ENCODE measurements around the gene PTPRR.
A peak's percentile ranks its signal among the peaks of the same experiment; 100 is the strongest.

Gene PTPRR

DNA sequence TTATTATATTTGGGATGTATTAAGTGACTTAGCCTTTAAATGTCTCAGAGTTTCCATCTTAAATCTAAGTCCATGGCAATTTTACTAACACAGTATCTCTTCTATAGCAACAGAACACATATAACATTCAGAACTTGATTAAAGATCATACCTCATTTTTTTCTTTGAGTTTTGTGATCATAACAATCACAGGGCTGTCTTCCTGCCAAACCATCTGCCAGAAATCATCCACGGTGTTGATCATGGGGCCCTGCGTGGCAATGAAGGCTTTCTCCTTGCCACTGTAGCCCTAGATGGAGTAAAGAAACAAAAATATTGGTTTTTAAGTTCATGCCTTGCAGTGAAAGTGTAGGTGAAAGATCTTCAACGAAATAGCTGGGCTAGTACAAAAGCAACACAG, 236.6 kb downstream of the PTPRR start:
- no peak for DNase-seq

DNA sequence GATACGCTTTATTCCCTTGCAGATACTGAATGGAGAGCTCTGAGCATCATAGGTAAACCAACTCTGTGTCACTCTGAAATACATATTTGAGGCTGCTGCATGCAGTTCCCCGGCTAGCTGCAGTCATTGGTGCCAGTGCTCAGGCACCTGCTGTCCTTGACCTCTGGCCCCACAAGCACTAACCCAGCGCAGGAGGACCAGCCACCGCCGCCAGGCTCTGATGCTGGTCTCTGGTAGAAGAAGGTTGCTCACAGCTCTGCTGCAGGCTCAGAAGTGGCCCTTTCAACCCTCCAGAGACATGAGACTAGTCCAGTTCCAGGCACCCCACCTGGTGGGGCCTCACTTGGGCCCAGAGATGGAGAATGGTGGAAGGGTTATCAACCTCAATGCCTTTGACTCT, 248.8 kb downstream of the PTPRR start:
- DNase-seq: no peak

DNA sequence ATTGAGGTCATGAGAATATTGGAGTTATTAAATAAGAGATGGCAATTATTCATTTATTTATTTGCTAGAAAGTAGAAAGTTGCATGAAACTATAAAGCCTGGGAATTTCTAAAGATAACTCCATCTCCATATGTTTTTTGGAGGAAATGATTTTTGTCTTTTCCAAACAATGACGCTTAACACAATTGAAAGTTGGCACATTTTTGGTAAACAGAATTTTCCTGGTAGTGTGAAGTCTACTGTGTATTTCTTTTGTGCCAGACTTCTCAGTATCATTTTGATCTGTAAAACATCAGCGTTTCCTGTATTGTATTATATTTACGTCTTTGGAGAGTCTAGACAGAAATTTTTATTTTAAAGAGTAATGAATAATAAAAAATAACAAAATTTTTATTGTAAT, 249.6 kb downstream of the PTPRR start:
- no peak for DNase-seq

DNA sequence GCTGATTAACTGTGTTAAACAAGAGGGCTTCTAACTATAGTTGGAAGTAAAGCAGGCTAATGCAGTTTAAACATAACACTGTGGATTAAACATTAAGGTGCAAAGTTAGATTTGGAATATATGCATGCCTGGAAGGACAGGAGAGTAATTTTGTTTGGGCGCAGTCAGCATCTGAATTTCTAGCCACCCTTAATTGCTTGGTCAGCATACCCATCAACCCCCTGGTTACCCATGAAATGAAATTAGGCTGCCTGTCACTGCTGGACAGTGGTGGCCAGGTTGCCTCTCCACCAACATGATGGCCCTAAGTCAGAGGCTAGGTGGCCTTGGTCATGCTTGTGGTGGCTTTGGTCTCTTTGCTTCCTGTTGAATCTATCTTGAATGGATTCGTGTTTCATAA, 253.3 kb downstream of the PTPRR start:
- DNase-seq: no peak

DNA sequence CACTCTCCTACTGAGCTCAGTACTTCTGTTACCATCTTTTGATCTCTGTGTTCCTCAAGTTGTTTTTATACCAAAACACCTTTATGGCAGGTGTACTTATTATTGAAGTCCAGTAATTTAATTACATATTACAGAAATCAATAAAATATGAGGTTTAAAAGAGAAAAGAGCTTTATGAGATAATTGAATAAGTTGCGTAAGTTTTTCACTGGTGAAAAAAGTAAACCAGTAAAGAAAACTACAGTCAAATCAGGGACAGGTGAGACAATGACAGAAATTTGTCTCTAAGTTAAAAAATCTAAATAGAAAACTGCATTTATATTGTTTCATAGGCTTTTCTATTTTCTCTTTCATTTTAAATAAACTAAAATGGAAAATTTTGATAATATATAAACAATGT, 254.2 kb downstream of the PTPRR start:
- DNase-seq: no peak

DNA sequence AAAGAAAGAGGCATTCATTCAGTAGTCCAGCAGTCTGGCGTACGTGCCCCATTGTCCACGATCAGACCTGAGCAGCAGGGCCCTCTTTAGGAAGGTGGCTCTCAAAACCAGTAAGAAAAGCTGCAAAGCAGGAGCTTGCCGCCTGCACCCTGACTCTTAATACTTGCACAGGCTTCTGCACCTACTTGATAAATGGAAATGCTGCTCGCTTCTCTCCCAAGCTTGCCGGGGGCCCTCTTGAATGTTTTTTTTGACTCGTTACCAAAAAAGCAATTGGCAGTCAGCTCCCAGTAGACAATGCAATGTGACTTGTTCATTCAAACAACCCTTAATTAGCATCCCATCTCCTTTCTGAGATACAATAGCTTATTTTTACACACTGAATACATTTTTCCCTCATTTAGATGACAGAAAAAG, 256.1 kb downstream of the PTPRR start:
- DNase-seq: peak; percentile 37

DNA sequence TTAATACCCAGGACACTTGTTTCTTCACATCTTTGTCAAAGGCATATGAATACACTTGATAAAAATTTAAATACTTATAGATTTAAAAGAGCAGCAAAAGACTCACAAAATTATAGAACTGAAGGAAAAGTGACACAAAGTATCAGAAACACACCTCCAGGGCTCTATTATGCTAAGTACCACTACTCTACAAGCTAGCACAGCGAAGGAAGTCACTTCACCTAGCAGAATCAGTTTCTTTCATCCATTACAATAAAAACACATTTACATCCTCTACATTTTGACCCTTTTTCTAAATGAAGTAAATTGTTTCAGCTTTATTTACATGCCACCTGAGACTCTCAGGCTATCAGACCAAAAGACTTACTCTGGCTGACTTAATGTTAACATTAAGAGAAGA, 256.7 kb downstream of the PTPRR start:
- DNase-seq: no peak

DNA sequence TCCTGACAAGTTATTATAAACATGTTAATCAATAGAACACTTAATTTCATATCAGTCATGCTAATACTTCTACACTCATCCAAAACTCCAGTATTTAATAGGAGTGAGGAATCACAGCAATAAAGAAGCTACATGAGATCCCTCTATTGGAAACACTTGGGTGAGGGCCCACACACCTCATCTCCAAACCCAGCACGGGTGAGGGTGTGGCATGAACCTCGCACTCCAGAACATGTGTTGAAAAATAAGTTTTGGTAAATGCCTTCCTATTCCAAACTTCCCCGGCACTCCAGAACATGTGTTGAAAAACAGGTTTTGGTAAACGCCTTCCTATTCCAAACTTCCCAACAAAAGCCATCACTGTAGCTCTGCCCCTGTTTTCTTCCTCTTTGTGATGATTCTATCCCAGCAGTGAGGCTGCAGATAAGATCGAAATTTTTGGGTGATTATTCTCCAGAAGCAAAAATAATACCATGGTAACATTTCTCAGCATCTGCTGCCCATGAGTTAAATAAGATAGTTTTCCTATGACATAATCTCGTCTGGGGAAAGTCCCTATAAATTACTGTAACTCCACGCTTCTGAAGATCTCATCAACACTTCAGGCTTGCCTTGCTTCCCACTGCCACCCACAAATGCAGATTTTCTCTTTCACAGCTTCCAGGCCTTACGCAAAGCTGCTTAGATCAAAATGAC, 258.9 kb downstream of the PTPRR start:
- DNase-seq: no peak

DNA sequence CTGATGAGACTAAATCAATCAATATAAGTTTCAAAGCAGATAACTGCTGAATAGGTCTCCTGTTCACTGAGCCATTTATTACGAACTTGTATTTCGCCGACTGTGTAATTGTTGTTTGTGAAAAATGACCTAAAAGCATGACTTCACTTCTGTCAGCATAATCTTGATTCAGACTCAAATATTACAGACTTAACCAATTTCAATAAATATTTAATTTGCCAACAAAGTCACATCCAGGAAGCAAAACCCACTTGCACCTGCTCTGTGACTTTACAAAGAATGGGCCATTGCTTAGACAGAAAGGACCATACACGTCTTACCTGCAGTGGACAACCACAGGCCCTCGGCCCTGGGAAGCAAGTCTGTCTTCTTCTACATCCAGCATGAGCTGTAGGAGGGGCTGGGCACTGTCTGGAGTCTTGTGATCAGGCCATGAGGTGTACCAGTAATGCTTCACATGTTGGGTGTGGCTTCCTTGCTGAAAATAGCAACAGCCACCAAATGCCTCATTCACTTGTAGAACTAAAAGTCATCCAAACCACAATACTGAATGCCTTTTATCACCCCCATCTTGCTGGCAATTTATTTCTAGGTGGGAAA, 259.8 kb downstream of the PTPRR start:
- no peak for DNase-seq

DNA sequence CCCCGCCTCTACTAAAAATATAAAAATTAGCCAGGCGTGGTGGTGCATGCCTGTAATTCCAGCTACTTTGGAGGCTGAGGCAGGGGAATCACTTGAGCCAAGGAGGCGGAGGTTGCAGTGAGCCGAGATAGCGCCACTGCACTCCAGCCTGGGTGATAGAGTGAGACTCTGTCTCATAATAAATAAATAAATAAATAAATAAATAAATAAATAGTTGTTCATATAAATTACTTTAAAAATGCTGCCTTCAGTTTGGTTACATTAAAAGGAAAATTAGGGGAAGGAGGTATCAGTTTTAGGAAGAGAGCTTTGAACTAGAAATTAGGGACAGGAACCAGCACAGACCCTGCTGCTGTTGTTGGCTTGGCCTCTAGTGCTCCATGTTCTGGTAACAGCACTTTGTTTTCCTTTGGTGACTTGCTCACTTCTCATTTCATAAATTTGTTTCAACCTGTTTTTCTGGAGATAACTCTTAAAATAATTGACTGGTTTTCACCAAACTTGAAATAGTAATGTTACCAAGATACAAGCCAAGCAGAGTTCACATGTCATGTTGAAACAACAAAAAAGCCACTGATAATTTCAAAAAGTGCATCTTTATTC, 260.4 kb downstream of the PTPRR start:
- DNase-seq: no peak

DNA sequence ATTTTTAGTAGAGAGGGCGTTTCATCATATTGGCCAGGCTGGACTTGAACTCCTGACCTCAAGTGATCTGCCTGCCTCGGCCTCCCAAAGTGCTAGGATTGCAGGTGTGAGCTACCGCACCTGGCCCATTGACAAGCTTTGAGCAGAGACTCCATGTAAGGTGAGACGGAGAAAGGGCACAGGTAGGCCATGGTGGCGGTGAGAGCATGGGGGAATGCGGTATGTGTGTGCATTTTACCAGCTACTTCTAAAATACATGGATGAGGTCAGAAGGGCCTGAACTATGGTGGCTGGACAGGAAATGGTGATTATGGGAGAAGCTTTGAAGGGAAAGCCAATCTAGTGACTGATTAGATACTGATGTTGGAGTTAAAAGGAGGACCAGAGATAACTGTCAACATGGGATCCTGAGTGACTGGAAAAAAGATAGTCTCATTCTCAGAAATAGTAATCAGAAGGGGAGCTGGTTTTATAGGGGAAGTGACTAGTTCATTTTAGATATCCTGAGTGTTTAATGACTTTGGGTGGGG, 261.4 kb downstream of the PTPRR start:
- no peak for DNase-seq

DNA sequence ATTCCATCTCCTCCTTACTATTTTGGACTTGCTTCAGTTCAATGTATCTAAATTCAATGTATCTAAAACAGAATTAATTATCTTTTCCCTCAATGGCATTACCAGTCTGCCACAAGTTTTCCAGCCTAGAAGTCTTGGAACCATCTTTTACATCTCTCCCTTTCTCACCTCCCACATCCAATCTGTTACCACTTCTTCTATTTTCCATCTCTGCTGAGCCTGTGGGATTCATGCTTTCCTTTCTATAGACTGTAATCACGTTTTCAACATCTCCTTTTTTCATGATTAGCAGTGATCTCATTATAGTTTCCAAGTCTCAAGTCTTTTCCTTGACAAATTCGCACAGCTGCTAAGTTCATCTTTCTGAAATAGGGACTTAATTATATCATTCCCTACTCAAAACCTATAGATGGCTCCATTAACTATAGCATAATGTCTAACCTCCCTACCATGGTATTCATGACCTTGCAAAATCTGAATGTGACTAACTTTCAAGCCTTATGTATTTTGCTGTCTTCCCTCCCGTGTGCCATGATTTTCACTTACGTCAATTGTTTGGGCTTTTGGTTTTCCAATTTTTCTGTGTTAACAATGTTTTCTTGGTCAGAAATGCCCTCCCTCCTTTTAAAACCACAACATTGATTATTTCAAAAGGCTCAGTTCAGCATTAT, 262.8 kb downstream of the PTPRR start:
- no peak for DNase-seq

DNA sequence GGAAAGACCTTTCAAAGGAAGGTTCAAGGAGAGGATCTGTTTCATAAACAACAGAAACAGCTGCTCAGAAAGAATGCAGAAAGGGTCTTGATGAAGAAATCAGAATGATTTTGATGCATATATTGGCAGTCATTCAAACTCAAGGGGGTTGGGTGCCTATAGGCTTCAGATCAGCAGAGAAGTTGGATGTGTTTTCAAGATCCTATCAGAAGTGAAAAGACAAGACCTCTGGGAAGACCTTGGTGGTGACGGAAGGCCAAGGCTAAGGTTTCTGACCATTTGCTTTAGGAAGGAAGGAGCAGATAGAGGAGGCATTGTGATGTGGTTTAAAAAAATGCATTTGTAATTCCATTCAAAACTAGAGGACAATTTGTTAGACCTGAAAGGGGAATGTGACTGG, 268.1 kb downstream of the PTPRR start:
- no peak for DNase-seq

DNA sequence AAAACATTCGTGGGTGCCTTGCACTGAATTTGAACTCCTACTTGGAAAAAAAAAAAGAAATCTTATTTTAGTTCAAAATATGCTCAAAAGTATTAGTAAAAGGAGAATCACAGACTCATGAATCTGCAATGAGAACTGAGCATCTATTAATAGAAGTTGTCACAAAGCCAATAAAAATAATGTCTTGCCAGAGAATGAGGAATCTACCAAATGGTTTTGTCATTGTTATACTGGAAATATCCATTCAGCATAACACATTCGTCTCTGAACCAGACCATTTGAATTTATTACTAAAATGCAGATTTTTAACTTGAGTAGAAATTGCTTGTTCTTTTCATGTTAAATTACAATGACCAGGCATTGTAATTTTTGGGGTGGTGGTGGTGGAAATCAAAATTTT, 271.7 kb downstream of the PTPRR start:
- DNase-seq: no peak

DNA sequence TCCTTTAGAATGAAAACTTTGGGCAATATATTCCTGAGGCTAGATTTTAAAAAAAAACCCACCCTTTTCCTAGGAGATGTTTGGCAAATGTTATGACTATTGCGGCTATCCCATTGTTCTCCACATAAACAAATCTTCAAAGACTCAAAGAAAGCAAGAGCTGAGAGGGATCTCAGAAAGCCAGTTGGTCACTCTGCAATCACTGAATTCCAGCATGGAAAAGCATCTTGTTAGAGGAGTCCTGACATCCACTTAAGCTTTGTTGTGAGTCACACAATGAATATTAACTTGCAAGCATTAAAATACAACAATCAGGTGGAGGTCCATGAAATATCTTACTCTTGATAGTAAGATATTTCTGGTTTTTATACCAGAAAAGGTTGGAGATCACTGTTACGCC, 272.3 kb downstream of the PTPRR start:
- DNase-seq: no peak

DNA sequence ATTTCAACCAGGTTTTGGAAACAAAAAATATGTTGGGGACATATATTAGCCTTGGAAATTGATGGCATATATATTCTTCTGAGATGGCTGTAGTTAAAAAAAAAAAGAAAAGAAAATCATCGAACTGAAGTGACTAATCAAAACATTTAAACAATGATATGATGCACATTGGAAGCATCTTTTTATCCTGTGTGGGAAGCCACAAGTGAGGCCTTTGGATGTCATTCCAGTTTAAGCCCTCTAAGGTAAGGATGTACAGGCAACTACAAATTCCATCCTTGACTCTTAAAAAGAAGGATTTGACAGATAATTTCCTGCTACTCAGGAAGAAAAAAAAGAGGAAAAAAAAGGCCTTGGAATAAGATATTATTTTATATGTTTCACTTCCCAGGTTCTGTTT, 273.7 kb downstream of the PTPRR start:
- DNase-seq: no peak

DNA sequence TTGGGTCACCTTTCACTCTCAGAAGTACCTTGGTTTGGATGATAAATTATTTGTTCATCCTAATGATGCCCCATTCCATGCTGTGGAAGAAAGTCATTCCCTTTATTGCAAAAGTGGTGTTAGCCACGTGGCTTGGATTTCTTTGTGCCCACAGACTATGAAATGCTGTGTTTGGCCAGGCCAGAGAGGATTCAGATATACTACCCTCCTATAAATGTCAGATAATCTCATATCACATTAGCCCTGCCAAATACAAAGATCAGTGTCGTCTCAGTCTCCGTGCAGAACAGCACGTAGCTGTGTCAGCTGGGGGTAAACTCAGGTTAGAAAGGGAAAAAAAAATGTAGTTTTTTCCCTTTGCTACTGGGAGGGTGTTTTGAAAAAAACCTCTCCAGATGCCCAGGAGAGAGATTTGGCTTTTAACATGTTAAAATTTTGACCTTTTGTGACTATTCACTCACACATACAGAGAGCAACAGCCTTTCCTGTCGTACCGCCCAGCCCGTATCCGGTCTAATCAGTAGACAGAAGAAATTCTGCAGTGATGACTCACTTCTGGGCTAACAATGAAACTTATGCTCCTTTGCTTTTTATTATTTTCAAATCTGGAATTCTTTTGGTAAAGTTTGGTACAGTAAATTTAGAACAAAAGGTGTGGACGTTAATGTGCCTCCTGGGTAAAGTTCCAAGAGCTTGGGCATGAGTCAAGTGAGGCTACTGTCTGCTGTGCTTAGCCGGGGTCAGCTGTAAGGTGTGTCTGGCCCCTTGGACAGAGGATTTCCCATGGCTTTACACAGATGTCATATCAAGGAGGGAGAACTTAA, 274.8 kb downstream of the PTPRR start:
- DNase-seq: no peak

DNA sequence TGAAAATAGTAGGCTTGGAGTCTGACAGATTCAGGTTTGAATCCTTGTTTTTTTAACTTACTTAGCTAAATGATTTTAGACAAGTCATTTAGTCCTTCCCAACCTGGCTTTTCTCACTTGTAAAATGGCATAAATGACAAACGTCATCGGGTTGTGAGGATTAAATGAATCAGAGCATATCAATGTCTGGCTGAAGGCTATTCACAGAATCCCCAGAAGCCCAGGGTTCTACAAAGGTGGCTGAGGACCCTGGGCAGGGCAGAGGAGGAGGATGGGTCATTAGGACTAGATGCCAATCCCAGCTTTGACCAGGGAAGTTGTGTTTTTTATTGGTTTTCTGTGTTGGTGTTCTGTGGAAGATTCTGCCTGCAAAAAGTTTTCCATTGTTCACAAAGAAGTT, 275.7 kb downstream of the PTPRR start:
- DNase-seq: no peak

DNA sequence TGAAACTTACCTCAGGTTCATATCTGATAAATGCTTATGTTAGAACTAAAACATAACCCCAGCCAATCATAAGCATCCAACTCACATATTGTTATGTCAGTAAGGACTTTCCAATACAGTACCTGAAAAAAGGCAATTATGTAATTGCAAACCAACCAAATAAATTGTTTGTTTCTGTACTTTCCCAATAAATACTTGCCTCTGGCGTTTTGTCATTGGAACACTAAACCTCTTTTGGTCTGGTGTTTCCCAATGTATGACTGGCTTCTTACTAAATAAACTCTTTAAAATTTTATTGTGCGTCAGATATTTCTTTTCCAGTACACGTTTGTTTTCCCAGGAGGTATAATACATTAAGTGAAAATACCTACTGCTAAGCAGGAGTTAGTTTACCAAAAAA, 276.6 kb downstream of the PTPRR start:
- no peak for DNase-seq

DNA sequence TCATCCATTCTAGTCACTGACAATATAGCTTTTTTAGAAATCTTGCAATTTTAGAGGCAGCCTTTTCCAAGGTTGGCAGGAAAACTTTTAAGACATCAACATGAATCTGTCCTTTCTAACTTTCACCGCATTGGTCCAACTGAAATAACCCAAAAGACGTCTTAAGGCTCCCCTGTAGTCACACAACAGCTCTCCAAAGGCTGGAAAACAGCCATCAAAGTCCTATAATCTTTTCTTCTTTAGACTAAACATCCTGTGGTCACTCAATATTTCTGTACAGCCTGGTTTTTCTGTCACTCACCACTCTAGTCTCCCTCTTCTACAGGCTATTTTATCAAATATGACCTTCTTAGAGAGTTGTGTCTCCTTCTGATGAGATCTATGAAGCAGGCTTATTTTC, 278.8 kb downstream of the PTPRR start:
- no peak for DNase-seq

DNA sequence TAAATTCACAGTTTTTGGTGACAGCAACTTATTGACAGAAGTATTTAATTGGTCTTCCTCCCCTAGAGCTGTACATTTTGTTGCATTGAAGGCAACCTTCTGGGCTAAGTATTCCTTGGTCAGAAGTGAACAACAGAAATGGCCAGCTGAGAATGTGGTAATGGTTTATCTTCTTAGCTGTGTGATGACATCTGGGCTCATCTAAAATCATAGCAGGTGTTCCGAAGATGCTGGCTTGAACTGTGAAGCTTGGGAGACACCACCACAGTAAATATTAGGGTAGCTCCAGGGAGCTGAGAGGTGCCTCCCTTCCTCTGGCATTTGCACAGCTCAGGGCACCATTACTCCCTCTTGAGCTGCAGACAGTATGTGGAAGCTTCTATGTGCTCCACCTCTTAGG, 279.6 kb downstream of the PTPRR start:
- no peak for DNase-seq

DNA sequence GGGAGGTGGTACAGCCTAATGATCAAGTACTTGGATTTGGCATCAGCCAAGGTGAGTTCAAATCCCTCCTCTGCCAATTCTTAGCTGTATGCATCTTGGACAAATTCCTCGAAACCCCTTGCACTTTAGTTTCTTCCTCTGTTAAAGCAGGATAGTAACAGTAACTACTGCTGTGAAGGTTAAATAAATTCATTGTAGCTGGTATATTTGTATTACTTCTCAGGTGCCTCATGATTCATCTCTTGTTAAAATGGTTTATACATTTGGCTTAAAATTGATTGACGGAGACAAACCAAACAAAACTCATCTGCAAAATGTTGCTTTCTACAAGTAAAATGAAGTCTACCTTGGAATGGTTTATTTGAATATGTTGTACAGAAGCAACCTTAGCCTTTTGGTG, 281.0 kb downstream of the PTPRR start:
- no peak for DNase-seq

All from midbrain (tissue), 1 donor.